HCT116 (cell line): ENCODE results near the gene ENOPH1.

ENCODE experiments used
- ATF3 ChIP-seq: IDR thresholded peaks from 2 replicates; pipeline ENCODE4 v1.6.1; 2012
- CBX3 ChIP-seq: IDR thresholded peaks from 2 replicates; pipeline ENCODE4 v1.6.1; 2012; ENCODE audit warnings: low read depth
- EZH2 ChIP-seq: fragments of 200-600 bp; sonication (generic); IDR thresholded peaks from 2 replicates; pipeline ENCODE4 v1.6.1; 2017; ENCODE audit warnings: antibody characterized with exemption, mixed run types
- EZH2phosphoT487 ChIP-seq: fragments of 200-600 bp; IDR thresholded peaks from 2 replicates; pipeline ENCODE4 v1.6.1; 2018; ENCODE audit warnings: antibody characterized with exemption, borderline replicate concordance
- JUND ChIP-seq: IDR thresholded peaks from 2 replicates; pipeline ENCODE4 v1.6.1; 2012
- MAX ChIP-seq: IDR thresholded peaks from 2 replicates; pipeline ENCODE4 v1.6.1; 2012
- POLR2A ChIP-seq: IDR thresholded peaks from 2 replicates; pipeline ENCODE4 v1.7.0; 2011; ENCODE audit warnings: borderline replicate concordance; ENCODE audit not compliant: insufficient read depth, insufficient read length; ENCODE audit errors: extremely low read depth
- POLR2AphosphoS5 ChIP-seq: IDR thresholded peaks from 2 replicates; pipeline ENCODE4 v1.6.1; 2011; ENCODE audit warnings: mild to moderate bottlenecking, low read depth, low read length, moderate library complexity
- RAD21 ChIP-seq: IDR thresholded peaks from 2 replicates; pipeline ENCODE4 v1.6.1; 2012; ENCODE audit warnings: low read depth, mild to moderate bottlenecking
- SP1 ChIP-seq: IDR thresholded peaks from 2 replicates; pipeline ENCODE4 v1.6.1; 2012; ENCODE audit warnings: low read depth
- TF ChIP-seq, protein P1 (sequence below), 3 experiments: fragments of 200-600 bp in 1 of 3; sonication (generic) in 1 of 3; IDR thresholded peaks in 2 of 3; conservative IDR thresholded peaks in 1 of 3; 2 replicates each; pipeline ENCODE4 v1.5.1; 2012 to 2017; ENCODE audit warnings: low read depth in 2 of 3, low read length in 2 of 3, antibody characterized with exemption in 1 of 3, borderline replicate concordance in 1 of 3, control low read depth in 1 of 3, mild to moderate bottlenecking in 1 of 3, mixed read lengths in 1 of 3, mixed run types in 1 of 3, moderate library complexity in 1 of 3; ENCODE audit not compliant: insufficient read depth in 1 of 3
- TF ChIP-seq, protein P2 (sequence below): IDR thresholded peaks from 2 replicates; pipeline ENCODE4 v1.6.1; 2012; ENCODE audit warnings: low read depth
- TF ChIP-seq, protein P3 (sequence below): IDR thresholded peaks from 2 replicates; pipeline ENCODE4 v1.6.1; 2011; ENCODE audit warnings: mild to moderate bottlenecking, low read length, moderate library complexity; ENCODE audit not compliant: insufficient replicate concordance; ENCODE audit errors: extremely low read depth

- no peak for TF ChIP-seq ATF3
- TF ChIP-seq, protein P1, sequence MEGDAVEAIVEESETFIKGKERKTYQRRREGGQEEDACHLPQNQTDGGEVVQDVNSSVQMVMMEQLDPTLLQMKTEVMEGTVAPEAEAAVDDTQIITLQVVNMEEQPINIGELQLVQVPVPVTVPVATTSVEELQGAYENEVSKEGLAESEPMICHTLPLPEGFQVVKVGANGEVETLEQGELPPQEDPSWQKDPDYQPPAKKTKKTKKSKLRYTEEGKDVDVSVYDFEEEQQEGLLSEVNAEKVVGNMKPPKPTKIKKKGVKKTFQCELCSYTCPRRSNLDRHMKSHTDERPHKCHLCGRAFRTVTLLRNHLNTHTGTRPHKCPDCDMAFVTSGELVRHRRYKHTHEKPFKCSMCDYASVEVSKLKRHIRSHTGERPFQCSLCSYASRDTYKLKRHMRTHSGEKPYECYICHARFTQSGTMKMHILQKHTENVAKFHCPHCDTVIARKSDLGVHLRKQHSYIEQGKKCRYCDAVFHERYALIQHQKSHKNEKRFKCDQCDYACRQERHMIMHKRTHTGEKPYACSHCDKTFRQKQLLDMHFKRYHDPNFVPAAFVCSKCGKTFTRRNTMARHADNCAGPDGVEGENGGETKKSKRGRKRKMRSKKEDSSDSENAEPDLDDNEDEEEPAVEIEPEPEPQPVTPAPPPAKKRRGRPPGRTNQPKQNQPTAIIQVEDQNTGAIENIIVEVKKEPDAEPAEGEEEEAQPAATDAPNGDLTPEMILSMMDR (IDR thresholded peaks at IDR 0.05 in 2 of 3, conservative IDR thresholded peaks at IDR 0.05 in 1 of 3; ENCODE audit: borderline replicate concordance in 1 of 3, insufficient read depth in 1 of 3, low read depth in 2 of 3, low read length in 2 of 3): no peak
- TF ChIP-seq EZH2phosphoT487: no peak
- TF ChIP-seq, protein P2, sequence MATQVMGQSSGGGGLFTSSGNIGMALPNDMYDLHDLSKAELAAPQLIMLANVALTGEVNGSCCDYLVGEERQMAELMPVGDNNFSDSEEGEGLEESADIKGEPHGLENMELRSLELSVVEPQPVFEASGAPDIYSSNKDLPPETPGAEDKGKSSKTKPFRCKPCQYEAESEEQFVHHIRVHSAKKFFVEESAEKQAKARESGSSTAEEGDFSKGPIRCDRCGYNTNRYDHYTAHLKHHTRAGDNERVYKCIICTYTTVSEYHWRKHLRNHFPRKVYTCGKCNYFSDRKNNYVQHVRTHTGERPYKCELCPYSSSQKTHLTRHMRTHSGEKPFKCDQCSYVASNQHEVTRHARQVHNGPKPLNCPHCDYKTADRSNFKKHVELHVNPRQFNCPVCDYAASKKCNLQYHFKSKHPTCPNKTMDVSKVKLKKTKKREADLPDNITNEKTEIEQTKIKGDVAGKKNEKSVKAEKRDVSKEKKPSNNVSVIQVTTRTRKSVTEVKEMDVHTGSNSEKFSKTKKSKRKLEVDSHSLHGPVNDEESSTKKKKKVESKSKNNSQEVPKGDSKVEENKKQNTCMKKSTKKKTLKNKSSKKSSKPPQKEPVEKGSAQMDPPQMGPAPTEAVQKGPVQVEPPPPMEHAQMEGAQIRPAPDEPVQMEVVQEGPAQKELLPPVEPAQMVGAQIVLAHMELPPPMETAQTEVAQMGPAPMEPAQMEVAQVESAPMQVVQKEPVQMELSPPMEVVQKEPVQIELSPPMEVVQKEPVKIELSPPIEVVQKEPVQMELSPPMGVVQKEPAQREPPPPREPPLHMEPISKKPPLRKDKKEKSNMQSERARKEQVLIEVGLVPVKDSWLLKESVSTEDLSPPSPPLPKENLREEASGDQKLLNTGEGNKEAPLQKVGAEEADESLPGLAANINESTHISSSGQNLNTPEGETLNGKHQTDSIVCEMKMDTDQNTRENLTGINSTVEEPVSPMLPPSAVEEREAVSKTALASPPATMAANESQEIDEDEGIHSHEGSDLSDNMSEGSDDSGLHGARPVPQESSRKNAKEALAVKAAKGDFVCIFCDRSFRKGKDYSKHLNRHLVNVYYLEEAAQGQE: no peak
- no peak for TF ChIP-seq CBX3
- TF ChIP-seq SP1: no peak
- no peak for TF ChIP-seq EZH2
- TF ChIP-seq MAX: no peak
- TF ChIP-seq, protein P3, sequence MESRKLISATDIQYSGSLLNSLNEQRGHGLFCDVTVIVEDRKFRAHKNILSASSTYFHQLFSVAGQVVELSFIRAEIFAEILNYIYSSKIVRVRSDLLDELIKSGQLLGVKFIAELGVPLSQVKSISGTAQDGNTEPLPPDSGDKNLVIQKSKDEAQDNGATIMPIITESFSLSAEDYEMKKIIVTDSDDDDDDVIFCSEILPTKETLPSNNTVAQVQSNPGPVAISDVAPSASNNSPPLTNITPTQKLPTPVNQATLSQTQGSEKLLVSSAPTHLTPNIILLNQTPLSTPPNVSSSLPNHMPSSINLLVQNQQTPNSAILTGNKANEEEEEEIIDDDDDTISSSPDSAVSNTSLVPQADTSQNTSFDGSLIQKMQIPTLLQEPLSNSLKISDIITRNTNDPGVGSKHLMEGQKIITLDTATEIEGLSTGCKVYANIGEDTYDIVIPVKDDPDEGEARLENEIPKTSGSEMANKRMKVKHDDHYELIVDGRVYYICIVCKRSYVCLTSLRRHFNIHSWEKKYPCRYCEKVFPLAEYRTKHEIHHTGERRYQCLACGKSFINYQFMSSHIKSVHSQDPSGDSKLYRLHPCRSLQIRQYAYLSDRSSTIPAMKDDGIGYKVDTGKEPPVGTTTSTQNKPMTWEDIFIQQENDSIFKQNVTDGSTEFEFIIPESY: no peak
- no peak for TF ChIP-seq POLR2A
- TF ChIP-seq JUND: no peak
- TF ChIP-seq POLR2AphosphoS5: no peak
- no peak for TF ChIP-seq RAD21
These were observed 28.3 kb downstream of the ENOPH1 start for GRCh38 chr4:82458729-82459128.
